Stimulated activated memory B cell treated with anti-CD40 and anti-IgM and Interleukin-4, amounts not matched to agents 10 μg/mL and 1 μg/mL and 100 μg/mL, for 72 hours (primary cell): ENCODE data around the gene FNBP1L.
"Not testable (repeated sequence)": the region's sequence is repeated elsewhere in the genome, so short reads cannot be mapped to it uniquely, and the experiment has no call there.

Experiments
- ATAC-seq: fragments of 150-1000 bp; cut with Tn5 transposase; 2 replicates; pipeline ENCODE4 v1.10.0; 2021
- H3K27ac Mint-ChIP-seq: one replicate; pipeline ENCODE4 v1.8.0; 2022; ENCODE audit warnings: mild to moderate bottlenecking, mixed read lengths
- H3K27me3 Mint-ChIP-seq: one replicate; pipeline ENCODE4 v1.8.0; 2022; ENCODE audit warnings: mixed read lengths
- H3K36me3 Mint-ChIP-seq: one replicate; pipeline ENCODE4 v1.8.0; 2022; ENCODE audit warnings: mixed read lengths
- H3K4me1 Mint-ChIP-seq: one replicate; pipeline ENCODE4 v1.8.0; 2022; ENCODE audit warnings: mixed read lengths
- H3K4me3 Mint-ChIP-seq: one replicate; pipeline ENCODE4 v1.8.0; 2022; ENCODE audit warnings: mild to moderate bottlenecking, moderate library complexity, mixed read lengths
- H3K9me3 Mint-ChIP-seq: one replicate; pipeline ENCODE4 v1.8.0; 2022; ENCODE audit warnings: mixed read lengths

FNBP1L gene

GRCh38 chr1:93463960-93464359 lies 16.0 kb downstream of the FNBP1L start:
- Mint-ChIP-seq H3K27me3 (no peaks in the 10 kb centered on the region), H3K36me3 (peaks cover 25% of the 10 kb centered on the region), H3K4me1 (peaks cover 7% of the 10 kb centered on the region), H3K27ac (no peak overlapping the region), H3K4me3 (no peak overlapping the region), H3K9me3 (peaks cover 14% of the 10 kb centered on the region)
- no peak for ATAC-seq

GRCh38 chr1:93465371-93466082 lies 17.6 kb downstream of the FNBP1L start:
- not testable (repeated sequence) for H3K4me1 Mint-ChIP-seq, ATAC-seq, H3K27me3 Mint-ChIP-seq, H3K4me3 Mint-ChIP-seq, H3K27ac Mint-ChIP-seq
- H3K36me3 Mint-ChIP-seq = peaks cover 21% of the 10 kb centered on the region
- H3K9me3 Mint-ChIP-seq = peaks cover 14% of the 10 kb centered on the region

- ATAC-seq = no peak
- Mint-ChIP-seq H3K27ac (no peak overlapping the region), H3K27me3 (no peaks in the 10 kb centered on the region), H3K9me3 (peaks cover 14% of the 10 kb centered on the region), H3K4me1 (peaks cover 7% of the 10 kb centered on the region), H3K4me3 (no peak overlapping the region), H3K36me3 (peaks cover 21% of the 10 kb centered on the region)
Observed at GRCh38 chr1:93467606-93468005, 19.7 kb downstream of the FNBP1L start.

GRCh38 chr1:93468662-93469061 lies 20.7 kb downstream of the FNBP1L start:
- H3K27me3 Mint-ChIP-seq = no peaks in the 10 kb centered on the region
- H3K4me1 Mint-ChIP-seq = peaks cover 7% of the 10 kb centered on the region
- peaks cover 14% of the 10 kb centered on the region for H3K9me3 Mint-ChIP-seq
- no peak overlapping the region for H3K27ac Mint-ChIP-seq
- peaks cover 21% of the 10 kb centered on the region for H3K36me3 Mint-ChIP-seq
- no peak for ATAC-seq
- no peak overlapping the region for H3K4me3 Mint-ChIP-seq

GRCh38 chr1:93469223-93469622 lies 21.3 kb downstream of the FNBP1L start:
- Mint-ChIP-seq H3K9me3 (peaks cover 14% of the 10 kb centered on the region), H3K36me3 (peaks cover 21% of the 10 kb centered on the region)
- not testable (repeated sequence) for H3K4me1 Mint-ChIP-seq, H3K4me3 Mint-ChIP-seq, ATAC-seq, H3K27me3 Mint-ChIP-seq, H3K27ac Mint-ChIP-seq

- H3K27ac Mint-ChIP-seq = no peak overlapping the region
- ATAC-seq = no peak
- H3K4me3 Mint-ChIP-seq = no peak overlapping the region
- peaks cover 5% of the 10 kb centered on the region for H3K9me3 Mint-ChIP-seq
- peaks cover 12% of the 10 kb centered on the region for H3K36me3 Mint-ChIP-seq
- peaks cover 1% of the 10 kb centered on the region for H3K4me1 Mint-ChIP-seq
- no peaks in the 10 kb centered on the region for H3K27me3 Mint-ChIP-seq
Observed at GRCh38 chr1:93471284-93471683, 23.4 kb downstream of the FNBP1L start.

- no peak overlapping the region for H3K4me3 Mint-ChIP-seq
- no peaks in the 10 kb centered on the region for H3K4me1 Mint-ChIP-seq
- H3K27ac Mint-ChIP-seq = no peak overlapping the region
- no peak for ATAC-seq
- peaks cover 5% of the 10 kb centered on the region for H3K9me3 Mint-ChIP-seq
- peaks cover 11% of the 10 kb centered on the region for H3K36me3 Mint-ChIP-seq
- H3K27me3 Mint-ChIP-seq = no peaks in the 10 kb centered on the region
Observed at GRCh38 chr1:93471911-93472310, 24.0 kb downstream of the FNBP1L start.

- no peak overlapping the region for H3K4me3 Mint-ChIP-seq
- H3K4me1 Mint-ChIP-seq = peaks cover 6% of the 10 kb centered on the region
- H3K9me3 Mint-ChIP-seq = peaks cover 15% of the 10 kb centered on the region
- peaks cover 20% of the 10 kb centered on the region for H3K36me3 Mint-ChIP-seq
- no peak overlapping the region for H3K27ac Mint-ChIP-seq
- no peak for ATAC-seq
- no peaks in the 10 kb centered on the region for H3K27me3 Mint-ChIP-seq
Observed at GRCh38 chr1:93474321-93474720, 26.4 kb downstream of the FNBP1L start.

- peaks cover 6% of the 10 kb centered on the region for H3K4me1 Mint-ChIP-seq
- no peak overlapping the region for H3K4me3 Mint-ChIP-seq
- no peaks in the 10 kb centered on the region for H3K27me3 Mint-ChIP-seq
- H3K9me3 Mint-ChIP-seq = peaks cover 15% of the 10 kb centered on the region
- H3K36me3 Mint-ChIP-seq = peaks cover 20% of the 10 kb centered on the region
- ATAC-seq = no peak
- no peak overlapping the region for H3K27ac Mint-ChIP-seq
Observed at GRCh38 chr1:93475681-93476080, 27.8 kb downstream of the FNBP1L start.

GRCh38 chr1:93479133-93479745 lies 31.3 kb downstream of the FNBP1L start:
- Mint-ChIP-seq H3K36me3 (peaks cover 20% of the 10 kb centered on the region), H3K9me3 (peaks cover 15% of the 10 kb centered on the region)
- not testable (repeated sequence) for H3K4me3 Mint-ChIP-seq, H3K27me3 Mint-ChIP-seq, H3K4me1 Mint-ChIP-seq, ATAC-seq, H3K27ac Mint-ChIP-seq

- H3K36me3 Mint-ChIP-seq = peaks cover 15% of the 10 kb centered on the region
- not testable (repeated sequence) for H3K27me3 Mint-ChIP-seq, ATAC-seq, H3K4me1 Mint-ChIP-seq, H3K27ac Mint-ChIP-seq, H3K4me3 Mint-ChIP-seq
- H3K9me3 Mint-ChIP-seq = peaks cover 12% of the 10 kb centered on the region
Observed at GRCh38 chr1:93481899-93482298, 34.0 kb downstream of the FNBP1L start.

- peaks cover 9% of the 10 kb centered on the region for H3K9me3 Mint-ChIP-seq
- H3K4me1 Mint-ChIP-seq = peaks cover 2% of the 10 kb centered on the region
- H3K27me3 Mint-ChIP-seq = no peaks in the 10 kb centered on the region
- H3K36me3 Mint-ChIP-seq = peaks cover 10% of the 10 kb centered on the region
- no peak for ATAC-seq
- no peak overlapping the region for H3K27ac Mint-ChIP-seq
- H3K4me3 Mint-ChIP-seq = no peak overlapping the region
Observed at GRCh38 chr1:93483200-93483599, 35.3 kb downstream of the FNBP1L start.

- no peak for ATAC-seq
- H3K36me3 Mint-ChIP-seq = peaks cover 8% of the 10 kb centered on the region
- H3K27ac Mint-ChIP-seq = no peak overlapping the region
- peaks cover 5% of the 10 kb centered on the region for H3K9me3 Mint-ChIP-seq
- peaks cover 2% of the 10 kb centered on the region for H3K4me1 Mint-ChIP-seq
- H3K27me3 Mint-ChIP-seq = no peaks in the 10 kb centered on the region
- no peak overlapping the region for H3K4me3 Mint-ChIP-seq
Observed at GRCh38 chr1:93483606-93484005, 35.7 kb downstream of the FNBP1L start.

GRCh38 chr1:93488207-93488606 lies 40.3 kb downstream of the FNBP1L start:
- no peak overlapping the region for H3K27ac Mint-ChIP-seq
- H3K27me3 Mint-ChIP-seq = no peaks in the 10 kb centered on the region
- no peak for ATAC-seq
- H3K4me3 Mint-ChIP-seq = no peak overlapping the region
- H3K4me1 Mint-ChIP-seq = peaks cover 16% of the 10 kb centered on the region
- no peaks in the 10 kb centered on the region for H3K9me3 Mint-ChIP-seq
- H3K36me3 Mint-ChIP-seq = peaks cover 6% of the 10 kb centered on the region

GRCh38 chr1:93489756-93490155 lies 41.8 kb downstream of the FNBP1L start:
- H3K36me3 Mint-ChIP-seq = peaks cover 11% of the 10 kb centered on the region
- no peak overlapping the region for H3K27ac Mint-ChIP-seq
- H3K9me3 Mint-ChIP-seq = peaks cover 3% of the 10 kb centered on the region
- no peak for ATAC-seq
- no peaks in the 10 kb centered on the region for H3K27me3 Mint-ChIP-seq
- H3K4me1 Mint-ChIP-seq = peaks cover 16% of the 10 kb centered on the region
- no peak overlapping the region for H3K4me3 Mint-ChIP-seq

- Mint-ChIP-seq H3K36me3 (peaks cover 12% of the 10 kb centered on the region), H3K4me3 (no peak overlapping the region), H3K9me3 (peaks cover 3% of the 10 kb centered on the region), H3K4me1 (peaks cover 16% of the 10 kb centered on the region), H3K27ac (no peak overlapping the region), H3K27me3 (no peaks in the 10 kb centered on the region)
- ATAC-seq = no peak
Observed at GRCh38 chr1:93490357-93490756, 42.4 kb downstream of the FNBP1L start.
